GM12878 (cell line): ENCODE data around the gene EDN3. TPM values are rescaled to one million over a fixed set of nuclear protein-coding genes. Genes with fewer than 3 reads are reported as not detected.

Source experiments
- ATAC-seq: fragments of 200-7000 bp; cut with Tn5 transposase; 3 replicates; pipeline ENCODE4 v1.9.1; 2020; ENCODE audit warnings: mild to moderate bottlenecking, moderate library complexity
- Bru-seq: library from RNA; stranded (reverse); fragments of 400-500 nt; gene quantifications from one replicate; lab custom pipeline; 2021; lab: Mats Ljungman, UMichigan
- BruChase-seq, 2 experiments: library from RNA; stranded (reverse); fragments of 400-500 nt; gene quantifications; one replicate each; lab custom pipeline; 2021; lab: Mats Ljungman, UMichigan
- BruUV-seq: library from RNA; stranded (reverse); fragments of 400-500 nt; replicated peaks from 2 replicates; lab custom pipeline; 2021; lab: Mats Ljungman, UMichigan
- CTCF ChIA-PET: fragments of 300-600 bp; sonication (Branson Sonifier 250); formaldehyde crosslinking; extraction: SDS; loops from one replicate; lab custom pipeline; 2021; ENCODE audit warnings: inconsistent platforms; lab: Yijun Ruan, JAX
- POLR2A ChIA-PET: fragments of 350-600 bp; formaldehyde crosslinking; extraction: SDS; loops from one replicate; lab custom pipeline; 2021; ENCODE audit warnings: inconsistent platforms; lab: Charles Lee
- RAD21 ChIA-PET: fragments of 300-600 bp; sonication (Branson Sonifier 250); formaldehyde crosslinking; loops from one replicate; lab custom pipeline; 2023; ENCODE audit warnings: antibody characterized with exemption; ENCODE audit not compliant: unreplicated experiment; lab: Charles Lee
- SMC1A ChIA-PET: fragments of 300-600 bp; sonication (Branson Sonifier 250); formaldehyde crosslinking; loops from one replicate; lab custom pipeline; 2023; ENCODE audit not compliant: unreplicated experiment, uncharacterized antibody; lab: Charles Lee
- DNase-seq: peaks from one replicate; pipeline ENCODE4 v3.0.0-alpha.2; 2011; ENCODE audit warnings: low read depth, low spot score
- FAIRE-seq: peaks from 3 replicates; lab custom pipeline; 2011; peaks lifted over from hg19 to GRCh38; lab: Jason Lieb, UNC
- H2AFZ ChIP-seq: 2 replicates; pipeline ENCODE4 v1.6.0; 2011; ENCODE audit warnings: low read depth, low read length, control low read depth; ENCODE audit not compliant: control insufficient read depth
- H3K27ac ChIP-seq: 2 replicates; pipeline ENCODE4 v1.5.1; 2011; ENCODE audit warnings: control low read depth; ENCODE audit not compliant: control insufficient read depth, insufficient read depth
- H3K27me3 ChIP-seq, 2 experiments: replicated peaks in 1 of 2; 2 replicates each; pipeline versions ENCODE4 v1.6.0 to v1.6.1; 2011; ENCODE audit warnings: low read length in 1 of 2; ENCODE audit not compliant: control insufficient read depth in 2 of 2, insufficient read depth in 2 of 2
- H3K36me3 ChIP-seq, 2 experiments: 2 replicates each; pipeline ENCODE4 v1.5.1; 2011; ENCODE audit warnings: low read length in 1 of 2; ENCODE audit not compliant: control insufficient read depth in 2 of 2, insufficient read depth in 2 of 2
- H3K4me1 ChIP-seq: 2 replicates; pipeline ENCODE4 v1.6.1; 2011; ENCODE audit warnings: mild to moderate bottlenecking, low read length, moderate library complexity, mixed read lengths; ENCODE audit not compliant: control insufficient read depth, insufficient read depth
- H3K4me2 ChIP-seq: 2 replicates; pipeline ENCODE4 v1.6.0; 2011; ENCODE audit warnings: control low read depth; ENCODE audit not compliant: control insufficient read depth, insufficient read depth
- H3K4me3 ChIP-seq: fragments of 200-600 bp; sonication (generic); 2 replicates; pipeline ENCODE4 v1.5.1; 2016
- H3K79me2 ChIP-seq: 2 replicates; pipeline ENCODE4 v1.6.0; 2011; ENCODE audit warnings: low read length; ENCODE audit not compliant: control insufficient read depth, insufficient read depth
- H3K9ac ChIP-seq: 2 replicates; pipeline ENCODE4 v1.8.0; 2011; ENCODE audit warnings: low read length, control low read depth, mixed read lengths; ENCODE audit not compliant: control insufficient read depth, insufficient read depth
- H3K9me3 ChIP-seq: replicated peaks from 3 replicates; pipeline ENCODE4 v1.5.1; 2011; ENCODE audit warnings: mild to moderate bottlenecking, low read length; ENCODE audit not compliant: control insufficient read depth, insufficient read depth
- H4K20me1 ChIP-seq: 2 replicates; pipeline ENCODE4 v1.6.0; 2011; ENCODE audit not compliant: control insufficient read depth, insufficient read depth
- CHD1 ChIP-seq: IDR thresholded peaks from 2 replicates; pipeline ENCODE4 v1.6.1; 2012; ENCODE audit warnings: low read depth, low read length, improper control_type of control experiment
- HDGF ChIP-seq: fragments of 450-650 bp; IDR thresholded peaks from 2 replicates; pipeline ENCODE4 v1.6.1; 2016; ENCODE audit warnings: antibody characterized with exemption
- MTA2 ChIP-seq: fragments of 450-650 bp; IDR thresholded peaks from 2 replicates; pipeline ENCODE4 v1.6.1; 2016; ENCODE audit warnings: low read depth, mild to moderate bottlenecking, moderate library complexity
- POLR2AphosphoS2 ChIP-seq: IDR thresholded peaks from 2 replicates; pipeline ENCODE4 v1.6.1; 2011; ENCODE audit warnings: low read depth, mild to moderate bottlenecking, low read length, improper control_type of control experiment, moderate library complexity
- RUNX3 ChIP-seq: IDR thresholded peaks from 2 replicates; pipeline ENCODE4 v1.6.1; 2012; ENCODE audit warnings: low read length, inconsistent platforms
- SMAD5 ChIP-seq: IDR thresholded peaks from 2 replicates; pipeline ENCODE4 v1.6.1; 2016; ENCODE audit warnings: antibody characterized with exemption, low read depth
- ZSCAN29 ChIP-seq: fragments of 450-650 bp; IDR thresholded peaks from 2 replicates; pipeline ENCODE4 v1.6.1; 2017; ENCODE audit warnings: mild to moderate bottlenecking, moderate library complexity
- WGBS: methylation state at CpG from one replicate; pipeline ENCODE4 v1.1.6; 2016; ENCODE audit warnings: low lambda C conversion rate; ENCODE audit not compliant: insufficient replicate concordance, insufficient coverage; ENCODE audit errors: missing lambda C conversion rate; 5-methylcytosine and 5-hydroxymethylcytosine counted together
- in situ Hi-C: fragments of 300-500 bp; cut with MboI; formaldehyde crosslinking; loops from 9 replicates; pipeline ENCODE4 v1.14.3; 2018; ENCODE audit warnings: mixed read lengths
- intact Hi-C: fragments of 100-400 bp; cut with micrococcal nuclease; formaldehyde crosslinking; loops from one replicate; pipeline ENCODE4 v1.14.2; 2022; ENCODE audit not compliant: unreplicated experiment
- long read RNA-seq, 2 experiments: library from polyadenylated mRNA; unstranded; transcript quantifications; one replicate each; pipeline ENCODE4 v2.0.0, GENCODE V29; 2019 to 2020
- polyA minus RNA-seq, 3 experiments: library from RNA; depleted of rRNA, polyadenylated mRNA; stranded (reverse); fragments of >200 nt; gene quantifications; 2 replicates each; pipeline ENCODE4 v1.2.3, GENCODE V29; 2011
- polyA plus RNA-seq, 11 experiments: library from polyadenylated mRNA; depleted of rRNA in 4 of 11; unstranded in 6 of 11; stranded (reverse) in 5 of 11; fragments of >200 nt; fragmentation: Nextera tagmentation in 4 of 11; fragmentation: Illumina TruSeq in 1 of 11; extraction: Ambion mirVana in 4 of 11; extraction: Trizol in 1 of 11; gene quantifications; 1 replicate in 1 of 11; 2 replicates in 10 of 11; pipeline versions ENCODE4 v1.2.1 to v1.2.3, GENCODE V29; 2011 to 2016; ENCODE audit warnings: inconsistent platforms in 2 of 11, missing spikeins in 2 of 11, low read depth in 1 of 11
- total RNA-seq, 4 experiments: library from RNA; depleted of rRNA in 3 of 4; stranded (reverse); fragments of >200 nt in 3 of 4; fragmentation: Illumina TruSeq in 1 of 4; extraction: Trizol in 1 of 4; gene quantifications; 2 replicates each; pipeline versions ENCODE4 v1.2.1 to v1.2.3, GENCODE V29; 2013 to 2021
- TF ChIP-seq, protein P1 (sequence below): fragments of 450-650 bp; IDR thresholded peaks from 2 replicates; pipeline ENCODE4 v1.6.1; 2017; ENCODE audit warnings: borderline replicate concordance
- TF ChIP-seq, protein P2 (sequence below): fragments of 450-650 bp; IDR thresholded peaks from 2 replicates; pipeline ENCODE4 v1.6.1; 2017; ENCODE audit warnings: mild to moderate bottlenecking, low read depth, inconsistent platforms; ENCODE audit not compliant: poor library complexity, severe bottlenecking

The EDN3 gene, protein sequence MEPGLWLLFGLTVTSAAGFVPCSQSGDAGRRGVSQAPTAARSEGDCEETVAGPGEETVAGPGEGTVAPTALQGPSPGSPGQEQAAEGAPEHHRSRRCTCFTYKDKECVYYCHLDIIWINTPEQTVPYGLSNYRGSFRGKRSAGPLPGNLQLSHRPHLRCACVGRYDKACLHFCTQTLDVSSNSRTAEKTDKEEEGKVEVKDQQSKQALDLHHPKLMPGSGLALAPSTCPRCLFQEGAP
- total RNA-seq (2013; cell fraction: nucleolus; rRNA removed) = not detected in 2 replicates
- total RNA-seq (2014; rRNA removed) = not detected in 2 replicates
- total RNA-seq (2014; rRNA removed; fragmentation: Illumina TruSeq; extraction: Trizol) = not detected in 2 replicates
- total RNA-seq (2021) = not detected in 2 replicates
- not detected for polyA plus RNA-seq (2011; ENCODE audit: low read depth)
- polyA plus RNA-seq (2011; rRNA removed) = not detected in 2 replicates
- not detected in 2 replicates for polyA plus RNA-seq (2011; cell fraction: cytosol; rRNA removed)
- polyA plus RNA-seq (2011; cell fraction: nucleus; rRNA removed) = not detected in 2 replicates
- polyA plus RNA-seq (2012) = not detected in 2 replicates
- polyA plus RNA-seq (2014; fragmentation: Illumina TruSeq; extraction: Trizol) = not detected in 2 replicates
- polyA plus RNA-seq (2014; fragmentation: Nextera tagmentation; extraction: Ambion mirVana) = not detected
- not detected in 2 replicates for polyA plus RNA-seq (2014; rRNA removed)
- polyA plus RNA-seq (2016; fragmentation: Nextera tagmentation; extraction: Ambion mirVana) = not detected
- not detected in 2 replicates for polyA minus RNA-seq (2011; rRNA and poly(A)+ RNA removed)
- polyA minus RNA-seq (2011; cell fraction: cytosol; rRNA and poly(A)+ RNA removed) = not detected in 2 replicates
- polyA minus RNA-seq (2011; cell fraction: nucleus; rRNA and poly(A)+ RNA removed) = not detected in 2 replicates
- not detected for Bru-seq, nascent RNA
- BruChase-seq, experiment 1, labeled RNA remaining after a 6-hour chase = not detected
- not detected for BruChase-seq, experiment 2, labeled RNA remaining after a 2-hour chase
- long read RNA-seq, experiment 1 = 0 reads
- long read RNA-seq, experiment 2 = 0 reads

DNA sequence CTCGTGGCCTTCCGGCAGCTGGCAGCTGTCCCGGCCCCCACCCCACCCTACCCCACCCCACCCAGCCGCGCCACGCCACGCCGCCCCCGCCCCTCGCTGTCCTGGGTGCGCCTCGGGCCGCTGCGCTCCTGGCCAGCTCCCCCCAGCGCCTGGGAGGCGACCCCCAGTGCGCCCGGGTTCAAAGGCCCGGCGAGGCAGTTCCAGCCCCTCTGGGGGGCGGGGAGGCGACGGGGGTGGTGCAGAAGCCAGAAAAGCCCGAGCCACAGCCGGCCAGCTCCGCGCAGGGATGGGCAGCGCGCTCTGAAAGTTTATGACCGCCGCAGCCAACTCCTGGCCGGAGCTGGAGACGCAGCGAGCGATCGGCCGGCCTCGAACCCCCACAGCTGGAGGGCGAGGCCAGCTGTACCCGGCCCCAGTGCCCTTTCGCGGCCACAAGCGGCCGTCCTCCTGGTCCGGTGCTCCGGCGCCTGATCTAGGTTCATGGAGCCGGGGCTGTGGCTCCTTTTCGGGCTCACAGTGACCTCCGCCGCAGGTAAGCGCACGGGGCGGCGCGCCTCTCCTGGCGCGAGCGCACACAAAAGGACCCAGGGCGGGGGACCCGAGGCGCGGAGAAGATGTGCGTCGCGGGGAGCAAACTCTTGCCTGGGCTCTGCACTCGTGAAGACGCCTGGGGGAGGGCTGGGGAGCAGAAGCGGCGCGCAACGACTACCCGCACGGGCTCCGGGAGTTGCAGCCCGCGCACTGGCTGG is at the start of gene EDN3:
TSS of gene EDN3 (plus strand) at position 279 of the 749 bp plus-strand sequence. CDS start at position 481, 202 bp downstream.
- Histone ChIP-seq H4K20me1 (no peaks in the 10 kb centered on the region), H2AFZ (no peak within 1 kb of the TSS), H3K36me3 (no peaks in the 10 kb centered on the region), H3K9ac (no peak within 1 kb of the TSS), H3K27ac (no peak within 1 kb of the TSS), H3K9me3 (no peaks in the 10 kb centered on the region), H3K4me2 (no peak within 1 kb of the TSS), H3K4me1 (no peaks in the 10 kb centered on the region), H3K4me3 (no peak within 1 kb of the TSS), H3K27me3 (peaks cover 0 to 10% of the 10 kb centered on the region in 2 experiments; a peak in 3 of 4 replicates), H3K79me2 (no peaks in the 10 kb centered on the region)
- FAIRE-seq (no peak), ATAC-seq (no peak), DNase-seq (no peak)
- no TSS peak for BruUV-seq
- in situ Hi-C loops (no loop called here), intact Hi-C loops (no loop called here)
- TF ChIP-seq, protein P1, sequence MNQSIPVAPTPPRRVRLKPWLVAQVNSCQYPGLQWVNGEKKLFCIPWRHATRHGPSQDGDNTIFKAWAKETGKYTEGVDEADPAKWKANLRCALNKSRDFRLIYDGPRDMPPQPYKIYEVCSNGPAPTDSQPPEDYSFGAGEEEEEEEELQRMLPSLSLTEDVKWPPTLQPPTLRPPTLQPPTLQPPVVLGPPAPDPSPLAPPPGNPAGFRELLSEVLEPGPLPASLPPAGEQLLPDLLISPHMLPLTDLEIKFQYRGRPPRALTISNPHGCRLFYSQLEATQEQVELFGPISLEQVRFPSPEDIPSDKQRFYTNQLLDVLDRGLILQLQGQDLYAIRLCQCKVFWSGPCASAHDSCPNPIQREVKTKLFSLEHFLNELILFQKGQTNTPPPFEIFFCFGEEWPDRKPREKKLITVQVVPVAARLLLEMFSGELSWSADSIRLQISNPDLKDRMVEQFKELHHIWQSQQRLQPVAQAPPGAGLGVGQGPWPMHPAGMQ = no peak
- TF ChIP-seq MTA2 (no peak), CHD1 (no peak), ZSCAN29 (no peak), SMAD5 (no peak), HDGF (no peak), RUNX3 (no peak), POLR2AphosphoS2 (no peak)
- TF ChIP-seq, protein P2, sequence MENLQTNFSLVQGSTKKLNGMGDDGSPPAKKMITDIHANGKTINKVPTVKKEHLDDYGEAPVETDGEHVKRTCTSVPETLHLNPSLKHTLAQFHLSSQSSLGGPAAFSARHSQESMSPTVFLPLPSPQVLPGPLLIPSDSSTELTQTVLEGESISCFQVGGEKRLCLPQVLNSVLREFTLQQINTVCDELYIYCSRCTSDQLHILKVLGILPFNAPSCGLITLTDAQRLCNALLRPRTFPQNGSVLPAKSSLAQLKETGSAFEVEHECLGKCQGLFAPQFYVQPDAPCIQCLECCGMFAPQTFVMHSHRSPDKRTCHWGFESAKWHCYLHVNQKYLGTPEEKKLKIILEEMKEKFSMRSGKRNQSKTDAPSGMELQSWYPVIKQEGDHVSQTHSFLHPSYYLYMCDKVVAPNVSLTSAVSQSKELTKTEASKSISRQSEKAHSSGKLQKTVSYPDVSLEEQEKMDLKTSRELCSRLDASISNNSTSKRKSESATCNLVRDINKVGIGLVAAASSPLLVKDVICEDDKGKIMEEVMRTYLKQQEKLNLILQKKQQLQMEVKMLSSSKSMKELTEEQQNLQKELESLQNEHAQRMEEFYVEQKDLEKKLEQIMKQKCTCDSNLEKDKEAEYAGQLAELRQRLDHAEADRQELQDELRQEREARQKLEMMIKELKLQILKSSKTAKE = no peak
- ChIA-PET POLR2A (no interaction called here), RAD21 (no interaction called here), CTCF (no interaction called here), SMC1A (no interaction called here)
- 34% methylated on average over 58 of the region's 77 CpGs for WGBS
